Measurements from ENCODE around the gene SPPL3. TPM values are rescaled to one million over a fixed set of nuclear protein-coding genes. Genes with fewer than 3 reads are reported as not detected.

The SPPL3 gene
- total RNA-seq, 1 experiment from 2014 or later, result 39.7 TPM

DNA sequence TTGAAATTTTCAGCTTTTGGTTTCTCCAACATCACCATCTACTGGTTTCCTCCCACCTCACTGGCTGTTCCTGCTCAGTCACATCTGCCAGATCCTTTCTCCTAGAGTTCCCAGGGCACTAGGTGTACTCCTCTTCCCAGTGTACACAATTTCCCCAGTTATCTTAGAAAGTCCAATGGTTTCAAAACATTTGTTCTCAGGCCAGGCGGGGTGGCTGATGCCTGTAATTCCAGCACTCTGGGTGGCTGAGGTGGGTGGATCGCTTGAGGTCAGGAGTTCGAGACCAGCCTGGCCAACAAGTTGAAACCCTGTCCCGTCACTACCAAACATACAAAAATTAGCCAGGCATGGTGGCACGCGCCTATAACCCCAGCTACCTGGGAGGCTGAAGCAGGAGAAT is 60.7 kb downstream of the SPPL3 start:
- no peak overlapping the region for H3K4me3 ChIP-seq (replicated peaks in 1 of 2; ENCODE audit: low read depth in 1 of 2, low read length in 2 of 2)
- no peak overlapping the region for H2AFZ ChIP-seq (ENCODE audit: low read depth, low read length, poor library complexity, severe bottlenecking)
- no peak overlapping the region for H3K27ac ChIP-seq (ENCODE audit: low read depth, low read length)
- ChIA-PET POLR2A (no interaction called here), CTCF (no interaction called here), RAD21 (ENCODE audit: low non-redundant PET in 1 of 2, low total read pairs in 2 of 2, uncharacterized antibody in 2 of 2, unreplicated experiment in 2 of 2) (no interaction called here)
- intact Hi-C loops (cut with micrococcal nuclease), result no loop called here
- H3K9me2 ChIP-seq (ENCODE audit: insufficient read depth), result no peaks in the 10 kb centered on the region
- peaks cover 20% of the 10 kb centered on the region for H3K79me2 ChIP-seq (ENCODE audit: insufficient read depth, low read length)
- DNase-seq (ENCODE audit: low read depth, low spot score) (no peak), ATAC-seq (no peak)
- peaks cover 16 to 18% of the 10 kb centered on the region in 2 experiments for H3K4me1 ChIP-seq (ENCODE audit: control insufficient read depth in 1 of 2, insufficient read depth in 2 of 2, low read length in 2 of 2)
- no peak overlapping the region for H3K9ac ChIP-seq (ENCODE audit: low read length)
- H4K20me1 ChIP-seq (ENCODE audit: insufficient read depth), result 0 out of 2 replicates have a peak, but pooled peaks cover 4% of the 10 kb centered on the region
- H3K4me2 ChIP-seq (ENCODE audit: low read length), result no peak overlapping the region
- BruUV-seq (replicated peaks), result no TSS peak
- no peaks in the 10 kb centered on the region for H3K27me3 ChIP-seq (ENCODE audit: insufficient read depth, low read length)
- no peaks in the 10 kb centered on the region for H3K9me3 ChIP-seq (ENCODE audit: control insufficient read depth in 1 of 2, insufficient read depth in 1 of 2, low read depth in 1 of 2, low read length in 2 of 2)
- H3K36me3 ChIP-seq (ENCODE audit: control insufficient read depth in 1 of 2, insufficient read depth in 2 of 2, low read length in 2 of 2), result no peaks in the 10 kb centered on the region
- TF ChIP-seq EZH2phosphoT487 (IDR thresholded peaks at IDR 0.05; ENCODE audit: borderline replicate concordance) (no peak), YY1 (IDR thresholded peaks at IDR 0.05; ENCODE audit: extremely low read depth, insufficient replicate concordance, low read depth, low read length) (no peak)
- TF ChIP-seq, protein P1, sequence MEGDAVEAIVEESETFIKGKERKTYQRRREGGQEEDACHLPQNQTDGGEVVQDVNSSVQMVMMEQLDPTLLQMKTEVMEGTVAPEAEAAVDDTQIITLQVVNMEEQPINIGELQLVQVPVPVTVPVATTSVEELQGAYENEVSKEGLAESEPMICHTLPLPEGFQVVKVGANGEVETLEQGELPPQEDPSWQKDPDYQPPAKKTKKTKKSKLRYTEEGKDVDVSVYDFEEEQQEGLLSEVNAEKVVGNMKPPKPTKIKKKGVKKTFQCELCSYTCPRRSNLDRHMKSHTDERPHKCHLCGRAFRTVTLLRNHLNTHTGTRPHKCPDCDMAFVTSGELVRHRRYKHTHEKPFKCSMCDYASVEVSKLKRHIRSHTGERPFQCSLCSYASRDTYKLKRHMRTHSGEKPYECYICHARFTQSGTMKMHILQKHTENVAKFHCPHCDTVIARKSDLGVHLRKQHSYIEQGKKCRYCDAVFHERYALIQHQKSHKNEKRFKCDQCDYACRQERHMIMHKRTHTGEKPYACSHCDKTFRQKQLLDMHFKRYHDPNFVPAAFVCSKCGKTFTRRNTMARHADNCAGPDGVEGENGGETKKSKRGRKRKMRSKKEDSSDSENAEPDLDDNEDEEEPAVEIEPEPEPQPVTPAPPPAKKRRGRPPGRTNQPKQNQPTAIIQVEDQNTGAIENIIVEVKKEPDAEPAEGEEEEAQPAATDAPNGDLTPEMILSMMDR (IDR thresholded peaks at IDR 0.05 in 2 of 3, conservative IDR thresholded peaks at IDR 0.05 in 1 of 3; ENCODE audit: borderline replicate concordance in 1 of 3, insufficient read depth in 1 of 3, low read depth in 2 of 3, low read length in 2 of 3), result no peak

DNA sequence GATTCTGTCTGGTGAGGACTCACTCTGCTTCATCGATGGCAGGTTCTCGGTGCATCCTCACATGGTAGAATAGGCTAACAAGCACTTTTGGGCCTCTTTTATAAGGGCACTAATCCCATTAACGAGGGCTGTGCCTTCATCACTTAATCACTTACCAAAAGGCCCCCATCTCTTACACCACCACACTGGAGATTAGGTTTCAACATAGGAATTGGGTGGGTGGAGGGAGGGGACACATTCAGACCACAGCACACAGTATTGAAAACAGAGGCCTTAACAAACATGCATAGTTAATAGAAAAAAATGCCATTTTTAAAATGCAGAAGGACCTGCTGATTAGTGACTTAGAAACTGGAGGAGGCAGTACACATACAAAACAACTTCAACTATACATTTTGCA is 61.6 kb downstream of the SPPL3 start:
- no peaks in the 10 kb centered on the region for H3K36me3 ChIP-seq (ENCODE audit: control insufficient read depth in 1 of 2, insufficient read depth in 2 of 2, low read length in 2 of 2)
- ChIA-PET POLR2A (no interaction called here), CTCF (no interaction called here), RAD21 (ENCODE audit: low non-redundant PET in 1 of 2, low total read pairs in 2 of 2, uncharacterized antibody in 2 of 2, unreplicated experiment in 2 of 2) (no interaction called here)
- no peak overlapping the region for H3K9ac ChIP-seq (ENCODE audit: low read length)
- ATAC-seq (no peak), DNase-seq (ENCODE audit: low read depth, low spot score) (no peak)
- no peaks in the 10 kb centered on the region for H3K27me3 ChIP-seq (ENCODE audit: insufficient read depth, low read length)
- H3K9me2 ChIP-seq (ENCODE audit: insufficient read depth), result no peaks in the 10 kb centered on the region
- BruUV-seq (replicated peaks), result no TSS peak
- TF ChIP-seq, protein P2, sequence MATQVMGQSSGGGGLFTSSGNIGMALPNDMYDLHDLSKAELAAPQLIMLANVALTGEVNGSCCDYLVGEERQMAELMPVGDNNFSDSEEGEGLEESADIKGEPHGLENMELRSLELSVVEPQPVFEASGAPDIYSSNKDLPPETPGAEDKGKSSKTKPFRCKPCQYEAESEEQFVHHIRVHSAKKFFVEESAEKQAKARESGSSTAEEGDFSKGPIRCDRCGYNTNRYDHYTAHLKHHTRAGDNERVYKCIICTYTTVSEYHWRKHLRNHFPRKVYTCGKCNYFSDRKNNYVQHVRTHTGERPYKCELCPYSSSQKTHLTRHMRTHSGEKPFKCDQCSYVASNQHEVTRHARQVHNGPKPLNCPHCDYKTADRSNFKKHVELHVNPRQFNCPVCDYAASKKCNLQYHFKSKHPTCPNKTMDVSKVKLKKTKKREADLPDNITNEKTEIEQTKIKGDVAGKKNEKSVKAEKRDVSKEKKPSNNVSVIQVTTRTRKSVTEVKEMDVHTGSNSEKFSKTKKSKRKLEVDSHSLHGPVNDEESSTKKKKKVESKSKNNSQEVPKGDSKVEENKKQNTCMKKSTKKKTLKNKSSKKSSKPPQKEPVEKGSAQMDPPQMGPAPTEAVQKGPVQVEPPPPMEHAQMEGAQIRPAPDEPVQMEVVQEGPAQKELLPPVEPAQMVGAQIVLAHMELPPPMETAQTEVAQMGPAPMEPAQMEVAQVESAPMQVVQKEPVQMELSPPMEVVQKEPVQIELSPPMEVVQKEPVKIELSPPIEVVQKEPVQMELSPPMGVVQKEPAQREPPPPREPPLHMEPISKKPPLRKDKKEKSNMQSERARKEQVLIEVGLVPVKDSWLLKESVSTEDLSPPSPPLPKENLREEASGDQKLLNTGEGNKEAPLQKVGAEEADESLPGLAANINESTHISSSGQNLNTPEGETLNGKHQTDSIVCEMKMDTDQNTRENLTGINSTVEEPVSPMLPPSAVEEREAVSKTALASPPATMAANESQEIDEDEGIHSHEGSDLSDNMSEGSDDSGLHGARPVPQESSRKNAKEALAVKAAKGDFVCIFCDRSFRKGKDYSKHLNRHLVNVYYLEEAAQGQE (IDR thresholded peaks at IDR 0.05; ENCODE audit: low read depth), result no peak
- no peak overlapping the region for H3K4me3 ChIP-seq (replicated peaks in 1 of 2; ENCODE audit: low read depth in 1 of 2, low read length in 2 of 2)
- no peak overlapping the region for H2AFZ ChIP-seq (ENCODE audit: low read depth, low read length, poor library complexity, severe bottlenecking)
- no peak overlapping the region for H3K27ac ChIP-seq (ENCODE audit: low read depth, low read length)
- 0 out of 2 replicates have a peak, but pooled peaks cover 4% of the 10 kb centered on the region for H4K20me1 ChIP-seq (ENCODE audit: insufficient read depth)
- peaks cover 25% of the 10 kb centered on the region for H3K79me2 ChIP-seq (ENCODE audit: insufficient read depth, low read length)
- intact Hi-C loops (cut with micrococcal nuclease), result no loop called here
- H3K4me2 ChIP-seq (ENCODE audit: low read length), result no peak overlapping the region
- no peaks in the 10 kb centered on the region for H3K9me3 ChIP-seq (ENCODE audit: control insufficient read depth in 1 of 2, insufficient read depth in 1 of 2, low read depth in 1 of 2, low read length in 2 of 2)
- peaks cover 10% of the 10 kb centered on the region in 2 experiments for H3K4me1 ChIP-seq (ENCODE audit: control insufficient read depth in 1 of 2, insufficient read depth in 2 of 2, low read length in 2 of 2)

Data from HCT116 (cell line).